Measurements from ENCODE around the gene RYR1. TPM values are rescaled to one million over a fixed set of nuclear protein-coding genes. Genes with fewer than 3 reads are reported as not detected.

The RYR1 gene
- polyA plus RNA-seq, 3 donors = 0.76 to 2.1 (median 2.1) TPM

DNA sequence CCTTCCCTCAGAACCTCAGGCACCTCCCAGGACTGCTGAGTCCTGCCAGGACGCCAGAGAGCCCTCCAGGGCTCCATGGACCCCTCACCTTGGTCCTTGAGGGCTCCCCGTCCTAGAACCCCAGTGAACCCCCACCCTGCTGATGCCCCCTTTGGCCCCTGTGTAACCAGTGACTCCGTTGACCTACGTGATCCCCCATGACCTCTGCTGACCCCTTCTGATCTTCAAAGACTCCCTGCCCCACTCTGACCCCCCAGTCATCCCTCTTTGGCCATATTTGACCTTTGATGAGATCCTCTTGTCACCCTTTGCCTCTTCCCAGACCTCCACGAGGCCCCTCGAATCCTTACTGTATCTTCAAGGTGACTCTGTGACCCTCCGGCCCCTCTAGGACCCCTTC is 92.9 kb downstream of the RYR1 start:
- no peak overlapping the region for H3K4me2 ChIP-seq (replicated peaks; ENCODE audit: extremely low read depth, low read length, poor library complexity, severe bottlenecking)
- H3K27me3 ChIP-seq (ENCODE audit: control insufficient read depth in 2 of 2, insufficient read depth in 2 of 2, low read length in 2 of 2) = no peaks in the 10 kb centered on the region
- no peak overlapping the region for H3K27ac ChIP-seq (ENCODE audit: low read depth in 1 of 2, low read length in 2 of 2)
- H4K20me1 ChIP-seq (ENCODE audit: insufficient read depth, low read length) = no peaks in the 10 kb centered on the region
- DNase-seq = no peak
- no peak overlapping the region for H3K4me3 Mint-ChIP-seq
- H2AFZ ChIP-seq (ENCODE audit: insufficient read depth, low read depth, low read length, poor library complexity, severe bottlenecking) = no peak overlapping the region
- no peaks in the 10 kb centered on the region for H3K9me3 ChIP-seq (replicated peaks in 1 of 2; ENCODE audit: control insufficient read depth in 1 of 2, insufficient read depth in 1 of 2, low read length in 2 of 2)
- 97% methylated on average over 7 of the region's 7 CpGs for WGBS (ENCODE audit: insufficient coverage)
- peaks cover 0 to 3% (median 0%) of the 10 kb centered on the region in 7 donors for H3K9me3 Mint-ChIP-seq
- H3K9ac ChIP-seq (ENCODE audit: insufficient read depth, low read length, poor library complexity, severe bottlenecking) = no peak overlapping the region
- H3K79me2 ChIP-seq (ENCODE audit: insufficient read depth, low read length) = no peaks in the 10 kb centered on the region
- no peaks in the 10 kb centered on the region for H3K36me3 Mint-ChIP-seq
- H3K4me3 ChIP-seq (replicated peaks in 1 of 3; ENCODE audit: low read depth in 2 of 3, low read length in 3 of 3) = no peak overlapping the region
- peak overlapping the region in 1 of 7 donors; percentile 39 for H3K27ac Mint-ChIP-seq
- no peaks in the 10 kb centered on the region for H3K36me3 ChIP-seq (replicated peaks in 1 of 2; ENCODE audit: control insufficient read depth in 1 of 2, insufficient read depth in 2 of 2, low read length in 2 of 2)
- TF ChIP-seq, protein P1, sequence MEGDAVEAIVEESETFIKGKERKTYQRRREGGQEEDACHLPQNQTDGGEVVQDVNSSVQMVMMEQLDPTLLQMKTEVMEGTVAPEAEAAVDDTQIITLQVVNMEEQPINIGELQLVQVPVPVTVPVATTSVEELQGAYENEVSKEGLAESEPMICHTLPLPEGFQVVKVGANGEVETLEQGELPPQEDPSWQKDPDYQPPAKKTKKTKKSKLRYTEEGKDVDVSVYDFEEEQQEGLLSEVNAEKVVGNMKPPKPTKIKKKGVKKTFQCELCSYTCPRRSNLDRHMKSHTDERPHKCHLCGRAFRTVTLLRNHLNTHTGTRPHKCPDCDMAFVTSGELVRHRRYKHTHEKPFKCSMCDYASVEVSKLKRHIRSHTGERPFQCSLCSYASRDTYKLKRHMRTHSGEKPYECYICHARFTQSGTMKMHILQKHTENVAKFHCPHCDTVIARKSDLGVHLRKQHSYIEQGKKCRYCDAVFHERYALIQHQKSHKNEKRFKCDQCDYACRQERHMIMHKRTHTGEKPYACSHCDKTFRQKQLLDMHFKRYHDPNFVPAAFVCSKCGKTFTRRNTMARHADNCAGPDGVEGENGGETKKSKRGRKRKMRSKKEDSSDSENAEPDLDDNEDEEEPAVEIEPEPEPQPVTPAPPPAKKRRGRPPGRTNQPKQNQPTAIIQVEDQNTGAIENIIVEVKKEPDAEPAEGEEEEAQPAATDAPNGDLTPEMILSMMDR (IDR thresholded peaks at IDR 0.05) = no peak
- intact Hi-C loops (cut with micrococcal nuclease) = no loop called here
- H3K4me1 ChIP-seq (ENCODE audit: control insufficient read depth in 1 of 2, insufficient read depth in 2 of 2, low read length in 2 of 2) = no peaks in the 10 kb centered on the region
- H3K27me3 Mint-ChIP-seq (ENCODE audit: low read depth in 3 of 3) = peaks cover 8 to 17% (median 16%) of the 10 kb centered on the region in 3 donors
- peaks cover 7% of the 10 kb centered on the region for H3K4me1 Mint-ChIP-seq

DNA sequence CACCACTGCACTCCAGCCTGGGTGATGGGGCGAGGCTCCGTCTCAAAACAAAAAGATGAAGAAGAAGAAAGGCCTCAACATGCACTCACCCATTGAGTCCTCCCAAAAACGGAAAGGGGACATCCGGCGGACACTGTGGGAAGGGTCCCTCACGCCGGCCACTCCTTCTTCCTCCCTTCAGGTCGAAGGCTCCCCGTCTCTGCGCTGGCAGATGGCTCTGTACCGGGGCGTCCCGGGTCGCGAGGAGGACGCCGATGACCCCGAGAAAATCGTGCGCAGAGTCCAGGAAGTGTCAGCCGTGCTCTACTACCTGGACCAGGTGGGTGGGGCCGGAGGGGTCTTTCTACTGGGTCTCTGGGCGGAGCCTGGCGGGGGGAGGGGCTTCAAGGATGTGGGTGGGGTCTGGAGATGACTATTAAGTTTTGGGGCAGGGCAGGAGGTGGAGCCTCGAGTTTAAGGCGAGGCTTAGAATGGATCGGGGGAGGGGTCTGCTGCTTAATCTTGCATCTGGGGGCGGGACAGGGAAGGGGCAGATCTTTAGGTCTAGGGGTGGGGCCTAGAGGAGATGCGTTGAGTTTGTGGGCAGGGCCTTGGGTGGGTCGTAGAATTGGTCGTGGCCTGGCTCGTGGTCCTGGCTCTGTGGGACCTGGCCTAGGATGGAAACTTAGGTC is 94.1 kb downstream of the RYR1 start:
- Mint-ChIP-seq H3K27me3 (ENCODE audit: low read depth in 3 of 3) (peaks cover 8 to 20% (median 12%) of the 10 kb centered on the region in 3 donors), H3K4me3 (peak overlapping the region; percentile 15 to 72)

More for the DNA sequence above, 94.1 kb downstream of the RYR1 start:
- peak overlapping the region in 1 of 3 experiments; percentile 38 for H3K4me3 ChIP-seq (replicated peaks in 1 of 3; ENCODE audit: low read depth in 2 of 3, low read length in 3 of 3)
- no peak overlapping the region for H2AFZ ChIP-seq (ENCODE audit: insufficient read depth, low read depth, low read length, poor library complexity, severe bottlenecking)
- peak overlapping the region; percentile 28 for H3K4me2 ChIP-seq (replicated peaks; ENCODE audit: extremely low read depth, low read length, poor library complexity, severe bottlenecking)
- H3K27ac ChIP-seq (ENCODE audit: low read depth in 1 of 2, low read length in 2 of 2) = no peak overlapping the region
- no peaks in the 10 kb centered on the region for H4K20me1 ChIP-seq (ENCODE audit: insufficient read depth, low read length)
- Mint-ChIP-seq H3K9me3 (peaks cover 0 to 3% (median 0%) of the 10 kb centered on the region in 7 donors), H3K36me3 (no peaks in the 10 kb centered on the region), H3K4me1 (peaks cover 7% of the 10 kb centered on the region), H3K27ac (no peak overlapping the region)
- no peaks in the 10 kb centered on the region for H3K9me3 ChIP-seq (replicated peaks in 1 of 2; ENCODE audit: control insufficient read depth in 1 of 2, insufficient read depth in 1 of 2, low read length in 2 of 2)
- no peak for DNase-seq
- intact Hi-C loops (cut with micrococcal nuclease) = no loop called here
- WGBS (ENCODE audit: insufficient coverage) = 72% methylated on average over 29 of the region's 32 CpGs
- H3K36me3 ChIP-seq (replicated peaks in 1 of 2; ENCODE audit: control insufficient read depth in 1 of 2, insufficient read depth in 2 of 2, low read length in 2 of 2) = no peaks in the 10 kb centered on the region
- no peaks in the 10 kb centered on the region for H3K79me2 ChIP-seq (ENCODE audit: insufficient read depth, low read length)
- no peak overlapping the region for H3K9ac ChIP-seq (ENCODE audit: insufficient read depth, low read length, poor library complexity, severe bottlenecking)
- H3K4me1 ChIP-seq (ENCODE audit: control insufficient read depth in 1 of 2, insufficient read depth in 2 of 2, low read length in 2 of 2) = no peaks in the 10 kb centered on the region
- H3K27me3 ChIP-seq (ENCODE audit: control insufficient read depth in 2 of 2, insufficient read depth in 2 of 2, low read length in 2 of 2) = no peaks in the 10 kb centered on the region
- TF ChIP-seq, protein P1 (IDR thresholded peaks at IDR 0.05) = no peak
